ENCODE results near the gene MOB3B.

The MOB3B gene

DNA sequence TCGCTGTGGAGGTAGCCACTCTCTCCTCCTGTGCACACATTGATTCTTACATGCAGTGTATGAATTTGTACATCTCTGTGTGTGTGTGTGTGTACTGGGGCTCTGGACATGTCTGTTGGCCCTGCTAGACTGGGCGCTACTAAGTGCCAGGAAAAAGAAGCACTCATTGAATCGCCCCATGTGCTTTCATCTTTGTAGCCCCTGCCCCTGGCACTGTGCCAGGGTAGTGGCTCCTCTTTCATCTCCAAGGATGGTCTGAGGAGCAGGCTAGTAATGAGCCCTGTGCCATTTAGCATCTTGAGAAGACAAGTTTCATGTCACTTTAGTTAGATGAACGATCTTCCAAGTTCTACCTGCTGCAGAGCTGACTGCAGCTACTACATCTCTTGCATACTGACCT is 198.2 kb downstream of the MOB3B start:
- DNase-seq = no peak

DNA sequence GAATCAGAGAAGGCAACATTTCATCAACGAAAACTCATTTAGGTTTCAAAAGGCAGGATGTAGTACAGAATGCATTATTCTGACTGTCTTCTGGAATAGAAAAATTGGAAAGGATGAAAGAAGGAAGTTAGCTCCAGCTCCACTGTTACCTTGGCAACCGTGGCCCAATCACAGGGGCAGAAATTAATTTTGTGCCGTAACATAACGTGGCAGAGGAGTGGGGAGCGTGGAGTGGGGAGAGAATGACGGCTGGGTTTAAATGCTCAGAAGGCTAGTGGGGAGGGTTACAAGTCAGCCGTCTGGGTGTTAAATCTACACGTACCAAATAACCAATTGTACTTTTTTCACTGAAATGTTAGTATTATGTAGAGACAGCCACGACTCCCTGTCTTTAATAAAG is 200.3 kb downstream of the MOB3B start:
- DNase-seq = no peak

- no peak for DNase-seq
These were observed 201.1 kb downstream of the MOB3B start for GRCh38 chr9:27328483-27328882.

- no peak for DNase-seq
These were observed 218.4 kb downstream of the MOB3B start for GRCh38 chr9:27311184-27311583.

GRCh38 chr9:27310582-27310981 is 219.0 kb downstream of the MOB3B start:
- no peak for DNase-seq

DNA sequence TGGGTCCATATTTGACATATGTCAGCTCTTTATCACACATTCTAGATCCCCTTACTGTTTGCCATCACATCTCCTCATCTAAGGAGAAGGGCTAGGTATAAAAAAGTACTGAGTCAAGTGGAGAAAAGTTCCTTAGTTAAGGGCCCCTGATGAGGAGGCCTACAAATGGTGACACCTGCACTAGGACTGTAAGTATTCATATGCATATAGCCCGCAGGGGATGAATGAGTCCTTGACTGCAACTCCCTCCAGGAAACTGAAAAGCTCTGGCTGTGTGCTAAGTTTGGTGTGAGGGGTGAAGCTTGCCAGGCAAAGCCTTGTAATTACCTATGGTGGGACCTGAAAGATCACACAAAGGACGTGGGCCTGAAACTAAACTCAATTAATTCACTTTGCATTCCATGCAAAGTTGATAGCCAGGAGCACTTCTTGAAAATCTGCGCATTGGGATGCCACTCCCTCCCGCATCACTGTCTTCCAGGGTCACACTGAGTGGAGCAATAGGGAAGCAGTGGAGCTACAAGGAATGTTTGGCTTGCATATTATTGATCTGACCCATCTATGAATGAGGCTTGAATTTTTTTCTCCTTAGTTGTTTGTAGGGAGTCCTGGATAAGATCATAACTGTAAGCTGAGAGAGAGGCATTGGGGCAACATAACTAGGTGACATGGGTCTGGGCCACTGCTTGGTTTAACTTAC is 220.8 kb downstream of the MOB3B start:
- DNase-seq = no peak

DNA sequence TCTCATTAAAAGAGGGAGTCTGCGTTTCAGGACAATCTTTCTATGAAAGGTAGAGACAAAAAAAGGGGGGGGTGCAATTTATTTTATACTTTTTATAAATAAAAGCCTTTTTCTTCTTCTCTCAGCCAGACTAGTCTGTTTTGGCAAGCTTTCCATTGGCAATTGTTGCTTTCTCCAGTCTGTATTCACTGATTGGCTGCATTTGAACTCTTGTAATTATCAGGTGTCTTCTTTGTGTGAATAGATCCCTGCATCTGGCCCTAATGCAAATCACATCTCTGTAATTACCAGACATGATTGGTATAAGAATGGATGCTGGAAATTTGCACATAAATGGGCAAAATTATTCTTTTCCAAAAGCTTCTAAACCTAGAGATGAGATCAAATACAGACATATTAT is 225.1 kb downstream of the MOB3B start:
- DNase-seq = no peak

GRCh38 chr9:27303219-27303618 is 226.4 kb downstream of the MOB3B start:
- DNase-seq = no peak

DNA sequence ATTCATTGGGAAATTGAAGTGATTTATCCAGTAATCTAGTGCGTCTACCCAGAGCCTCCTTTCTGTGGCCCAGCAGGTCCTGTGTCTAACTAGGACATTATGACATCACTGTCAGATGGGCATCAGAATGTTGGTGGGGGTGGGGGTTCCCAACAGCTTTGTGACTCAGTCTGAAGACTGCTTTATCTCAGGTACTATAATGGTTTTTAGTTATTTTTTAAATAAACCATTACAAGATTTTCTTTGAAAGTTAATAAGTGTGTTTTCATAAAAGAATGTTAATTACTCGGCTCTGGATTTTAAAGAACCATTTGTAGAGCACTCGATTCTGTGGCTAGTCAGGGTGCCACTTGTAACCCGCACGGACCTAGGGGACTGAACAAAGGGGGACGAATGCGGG is 232.6 kb downstream of the MOB3B start, which contains the start of gene EQTN:
Gene EQTN, minus strand, starts transcription at position 101 of the 400 bp plus-strand sequence. Its CDS starts 95 bp downstream, at position 6.
- no peak for DNase-seq

DNA sequence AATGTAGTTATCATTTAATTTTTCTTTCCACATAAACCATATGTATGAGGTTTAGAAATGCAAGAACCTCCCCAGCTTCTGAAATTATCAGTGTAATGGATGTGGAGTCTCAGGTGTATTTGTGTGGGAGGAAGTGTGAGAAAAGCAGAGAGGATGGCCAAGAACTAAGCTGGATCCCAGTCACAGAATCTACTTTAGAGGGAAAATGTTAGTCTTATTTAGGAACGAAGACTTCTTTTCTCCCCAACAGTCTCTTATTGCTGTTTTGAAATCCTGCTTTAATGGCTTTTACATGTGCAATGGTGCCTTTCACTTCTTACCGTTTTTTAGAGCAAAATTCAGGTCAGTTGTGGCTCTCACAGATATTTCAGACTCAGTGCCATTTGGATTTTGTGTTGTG is 235.6 kb downstream of the MOB3B start:
- no peak for DNase-seq

DNA sequence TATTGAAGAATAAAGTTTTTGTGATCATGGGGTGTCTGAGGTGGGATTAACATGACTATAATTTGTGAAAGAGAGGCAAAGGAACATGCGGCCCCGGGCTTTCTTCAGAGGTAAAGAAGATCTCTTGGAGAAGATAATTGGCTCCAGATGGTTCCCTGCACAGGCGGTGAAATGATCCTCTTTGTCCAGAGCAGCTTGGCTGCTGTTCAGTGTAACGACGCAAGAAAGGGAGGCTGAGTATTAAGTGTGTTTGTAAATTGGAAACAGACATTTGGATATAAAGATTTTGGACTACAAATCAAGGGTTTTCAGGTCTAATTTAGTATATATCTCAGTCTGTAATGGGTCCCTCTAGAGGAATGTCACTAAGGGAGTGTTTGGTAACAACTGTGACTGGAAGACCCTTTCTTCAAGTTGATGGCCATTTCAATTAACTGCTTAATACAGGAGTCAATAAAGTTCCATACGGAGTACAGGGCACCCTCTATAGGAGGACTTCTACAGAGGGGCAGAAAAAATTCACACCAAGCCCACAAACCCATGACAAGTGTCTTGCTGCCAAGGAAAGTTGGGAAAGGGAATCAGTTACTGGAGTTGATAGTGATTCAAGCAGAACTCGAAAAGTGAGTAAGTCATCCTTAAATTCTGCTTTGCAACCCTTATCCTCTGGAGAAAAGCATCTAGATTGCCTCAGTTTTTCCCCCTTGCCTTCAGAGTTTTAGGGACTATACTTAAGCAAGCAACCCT is 236.8 kb downstream of the MOB3B start:
- DNase-seq = no peak

DNA sequence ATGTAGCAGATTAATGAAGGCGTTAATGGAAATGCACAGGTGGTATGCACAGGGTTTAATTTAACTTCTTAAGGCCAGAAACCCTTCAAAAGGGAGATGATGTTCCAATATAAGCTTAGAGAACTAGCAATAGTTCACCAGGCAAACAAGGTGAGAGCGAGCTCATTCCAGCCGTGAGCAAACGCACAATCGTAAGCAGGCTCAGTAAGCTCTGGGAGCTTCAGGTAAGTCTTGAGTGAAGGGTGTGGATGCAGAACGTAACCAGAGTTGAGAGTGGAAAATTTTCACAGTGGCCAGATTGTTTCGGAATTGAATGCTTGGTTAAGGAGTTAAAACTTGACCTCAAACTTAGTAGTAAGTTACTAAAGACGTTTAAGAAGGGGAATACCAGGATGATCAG is 238.3 kb downstream of the MOB3B start:
- DNase-seq = no peak

DNA sequence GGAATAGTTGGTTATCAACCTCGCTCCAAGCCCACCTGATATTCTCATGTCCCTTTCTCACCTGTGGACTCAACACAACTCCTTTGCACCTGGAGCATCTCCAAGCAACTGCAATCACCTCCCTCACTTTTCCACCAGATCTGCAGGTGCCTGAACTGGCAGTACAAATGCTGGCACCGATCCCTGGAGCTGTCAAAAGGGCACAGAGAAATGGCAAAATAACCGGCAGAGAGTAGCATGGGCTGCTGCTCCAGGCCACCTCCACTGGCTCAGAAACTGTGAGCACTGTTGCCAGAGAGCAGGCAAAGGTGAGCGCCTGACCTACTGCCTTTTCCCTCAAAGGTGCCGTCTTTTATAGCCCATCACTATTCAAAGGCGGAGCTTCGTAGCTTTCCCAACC is 247.3 kb downstream of the MOB3B start:
- no peak for DNase-seq

DNA sequence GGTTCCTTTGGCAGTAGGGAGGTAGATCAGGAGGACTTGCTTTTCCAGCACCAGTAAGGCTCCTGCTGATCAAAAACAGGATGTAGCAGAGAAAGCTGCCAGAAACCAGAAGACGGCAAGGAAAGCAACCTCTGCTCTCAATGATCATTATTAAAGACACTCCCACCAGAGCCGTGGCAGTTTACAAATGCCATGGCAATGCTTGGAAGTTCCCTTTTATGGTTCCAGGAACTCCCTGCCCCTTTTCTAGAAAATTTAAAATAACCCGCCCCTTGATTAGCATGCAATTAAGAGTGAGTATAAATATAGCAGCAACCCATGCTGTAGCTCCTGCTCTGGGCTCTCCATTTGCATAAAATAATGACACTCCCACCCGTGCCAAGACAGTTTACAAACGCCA is 248.8 kb downstream of the MOB3B start:
- no peak for DNase-seq

DNA sequence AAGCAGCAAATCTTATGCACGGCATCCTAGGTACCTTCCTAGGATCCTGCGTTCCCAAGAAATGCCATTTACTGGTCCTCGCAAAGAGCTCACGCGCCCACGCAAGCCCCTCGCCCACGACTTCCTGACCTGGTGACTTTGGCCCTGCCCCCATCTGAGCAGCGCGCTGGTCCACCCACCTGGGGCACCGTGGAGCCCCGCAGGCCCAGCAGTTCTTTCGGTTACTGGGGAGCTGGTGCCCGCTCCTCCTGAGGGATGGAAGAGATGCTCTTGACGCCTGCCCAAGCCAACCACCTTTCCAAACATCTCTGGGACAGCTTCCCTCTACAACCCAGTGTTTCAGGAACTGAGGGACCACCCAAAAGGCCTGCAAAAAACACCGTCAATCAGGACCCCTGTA is 249.4 kb downstream of the MOB3B start:
- DNase-seq = no peak

DNA sequence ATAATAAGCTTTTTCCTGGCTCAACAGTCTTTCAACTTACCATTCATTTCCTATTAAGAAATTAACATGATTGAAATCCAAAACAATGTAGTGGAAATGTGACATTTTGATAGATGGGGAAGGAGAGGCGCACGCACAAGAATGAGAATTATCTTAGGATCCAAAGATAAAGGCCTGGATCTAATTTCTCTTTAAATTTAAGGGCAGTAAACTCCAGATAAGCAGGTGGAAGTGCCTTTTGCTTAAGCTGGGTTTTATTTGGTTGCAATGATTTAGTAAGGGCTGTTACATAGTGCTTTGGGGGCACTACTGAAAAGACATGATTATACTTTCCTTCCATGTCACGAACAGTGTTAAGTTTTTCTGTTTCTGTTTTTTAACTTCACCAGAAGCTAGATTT is 250.0 kb downstream of the MOB3B start:
- DNase-seq = no peak

GRCh38 chr9:27278374-27278773 is 251.2 kb downstream of the MOB3B start:
- DNase-seq = no peak

DNA sequence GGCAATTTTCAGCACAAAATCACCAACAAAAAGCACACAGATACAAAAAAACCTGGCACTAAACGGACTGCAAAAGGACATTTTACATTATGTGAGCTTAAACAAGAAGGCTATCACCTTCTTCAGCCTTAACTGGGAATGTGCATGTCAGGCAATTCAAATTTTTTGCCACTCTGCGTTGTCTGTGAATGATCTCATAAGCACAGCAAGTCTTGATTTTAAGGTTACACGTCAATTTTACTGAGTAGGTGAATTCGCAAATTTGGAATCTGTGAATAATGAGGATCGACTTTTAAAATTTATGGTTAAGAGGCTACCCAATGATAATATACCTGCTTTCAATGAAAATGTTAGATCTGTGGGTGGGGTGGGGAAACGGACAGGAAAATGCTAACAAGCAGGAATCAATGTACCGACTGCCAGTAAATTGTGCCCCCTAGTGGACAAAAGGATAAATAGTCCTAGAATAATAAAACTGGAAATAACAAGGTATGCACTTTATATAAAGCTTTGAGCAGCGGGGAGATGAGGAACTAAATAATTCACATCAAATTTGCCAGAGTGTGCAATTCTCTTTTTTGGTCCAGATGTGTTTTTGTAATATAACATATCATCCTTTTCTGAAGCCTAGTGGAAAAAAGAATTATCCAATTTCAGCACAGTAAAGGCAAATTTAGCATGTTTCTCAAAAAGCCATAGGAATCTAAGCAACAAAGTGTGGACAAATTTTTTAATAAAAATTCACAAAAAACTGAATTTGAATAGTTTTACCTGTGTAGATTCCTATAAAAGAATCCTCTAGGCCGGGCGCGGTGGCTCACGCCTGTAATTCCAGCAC is 253.2 kb downstream of the MOB3B start:
- DNase-seq = peak; percentile 40

Measured in CD4-positive, alpha-beta T cell treated with Interleukin-10 for 1 hour (primary cell).